Trophoblast cell (in vitro differentiated cells and primary cell): Measurements from ENCODE around the gene FGFR3.

Source experiments
- DNase-seq, 2 donors: peaks; one replicate each; pipeline ENCODE4 v3.0.0-alpha.2; 2016
- H2AFZ ChIP-seq: 2 replicates; pipeline ENCODE4 v1.6.1; 2013; ENCODE audit warnings: low read length, moderate library complexity, mild to moderate bottlenecking; ENCODE audit not compliant: insufficient read depth, poor library complexity
- H2AK5ac ChIP-seq: 2 replicates; pipeline ENCODE4 v1.6.1; 2013; ENCODE audit warnings: mild to moderate bottlenecking, low read length
- H2BK120ac ChIP-seq: 2 replicates; pipeline ENCODE4 v1.6.1; 2013; ENCODE audit warnings: low read length, mild to moderate bottlenecking, moderate library complexity; ENCODE audit not compliant: insufficient read depth, poor library complexity
- H2BK12ac ChIP-seq: 2 replicates; pipeline ENCODE4 v1.6.1; 2013; ENCODE audit warnings: mild to moderate bottlenecking, low read length, moderate library complexity
- H2BK5ac ChIP-seq: 2 replicates; pipeline ENCODE4 v1.6.1; 2013; ENCODE audit warnings: low read length, low read depth, moderate library complexity, mild to moderate bottlenecking; ENCODE audit not compliant: poor library complexity
- H3K14ac ChIP-seq: 2 replicates; pipeline ENCODE4 v1.6.1; 2013; ENCODE audit warnings: mild to moderate bottlenecking, low read length
- H3K18ac ChIP-seq: 2 replicates; pipeline ENCODE4 v1.6.1; 2013; ENCODE audit warnings: mild to moderate bottlenecking, low read length
- H3K23ac ChIP-seq: 2 replicates; pipeline ENCODE4 v1.6.1; 2013; ENCODE audit warnings: low read length
- H3K27ac ChIP-seq: 2 replicates; pipeline ENCODE4 v1.5.1; 2013; ENCODE audit warnings: low read depth, mild to moderate bottlenecking, inconsistent platforms, low read length, moderate library complexity
- H3K27me3 ChIP-seq: 2 replicates; pipeline ENCODE4 v1.6.1; 2013; ENCODE audit warnings: inconsistent platforms, mild to moderate bottlenecking, low read length, moderate library complexity; ENCODE audit not compliant: insufficient read depth
- H3K36me3 ChIP-seq, 2 experiments: 1 replicate in 1 of 2; 2 replicates in 1 of 2; pipeline ENCODE4 v1.6.1; 2013; ENCODE audit warnings: low read length in 2 of 2, mild to moderate bottlenecking in 2 of 2, moderate library complexity in 1 of 2; ENCODE audit not compliant: insufficient read depth in 2 of 2, control insufficient read depth in 1 of 2
- H3K4ac ChIP-seq: 2 replicates; pipeline ENCODE4 v1.6.1; 2013; ENCODE audit warnings: low read depth, mild to moderate bottlenecking, low read length, moderate library complexity
- H3K4me1 ChIP-seq, 2 experiments: 1 replicate in 1 of 2; 2 replicates in 1 of 2; pipeline ENCODE4 v1.6.1; 2013; ENCODE audit warnings: low read length in 2 of 2, mild to moderate bottlenecking in 2 of 2, moderate library complexity in 1 of 2; ENCODE audit not compliant: insufficient read depth in 2 of 2, control insufficient read depth in 1 of 2
- H3K4me2 ChIP-seq: 2 replicates; pipeline ENCODE4 v1.6.1; 2013; ENCODE audit warnings: inconsistent platforms, mild to moderate bottlenecking, low read length, moderate library complexity
- H3K4me3 ChIP-seq: 2 replicates; pipeline ENCODE4 v1.5.1; 2013; ENCODE audit warnings: mild to moderate bottlenecking, low read depth, low read length, inconsistent platforms
- H3K79me1 ChIP-seq: one replicate; pipeline ENCODE4 v1.6.1; 2013; ENCODE audit warnings: low read length
- H3K79me2 ChIP-seq: 2 replicates; pipeline ENCODE4 v1.6.1; 2013; ENCODE audit warnings: low read length, mild to moderate bottlenecking; ENCODE audit not compliant: control insufficient read depth, insufficient read depth, poor library complexity
- H3K9ac ChIP-seq: 2 replicates; pipeline ENCODE4 v1.6.1; 2013; ENCODE audit warnings: mild to moderate bottlenecking, low read length
- H3K9me3 ChIP-seq: 2 replicates; pipeline ENCODE4 v1.6.1; 2013; ENCODE audit warnings: low read depth, mild to moderate bottlenecking, control low read depth, inconsistent platforms, low read length; ENCODE audit not compliant: insufficient read depth
- H4K12ac ChIP-seq: 2 replicates; pipeline ENCODE4 v1.6.1; 2013; ENCODE audit warnings: low read depth, mild to moderate bottlenecking, low read length, moderate library complexity
- H4K8ac ChIP-seq: 2 replicates; pipeline ENCODE4 v1.6.1; 2013; ENCODE audit warnings: low read depth, mild to moderate bottlenecking, low read length, moderate library complexity
- H4K91ac ChIP-seq: one replicate; pipeline ENCODE4 v1.6.1; 2013; ENCODE audit warnings: low read depth, mild to moderate bottlenecking, low read length, moderate library complexity
- WGBS: extraction: QIAGEN DNeasy Blood & Tissue Kit; methylation state at CpG from one replicate; pipeline ENCODE4 v1.1.7; 2013; ENCODE audit warnings: missing lambda C conversion rate; ENCODE audit not compliant: insufficient read length, insufficient coverage; ENCODE audit errors: extremely low coverage; 5-methylcytosine and 5-hydroxymethylcytosine counted together

Gene FGFR3

DNA sequence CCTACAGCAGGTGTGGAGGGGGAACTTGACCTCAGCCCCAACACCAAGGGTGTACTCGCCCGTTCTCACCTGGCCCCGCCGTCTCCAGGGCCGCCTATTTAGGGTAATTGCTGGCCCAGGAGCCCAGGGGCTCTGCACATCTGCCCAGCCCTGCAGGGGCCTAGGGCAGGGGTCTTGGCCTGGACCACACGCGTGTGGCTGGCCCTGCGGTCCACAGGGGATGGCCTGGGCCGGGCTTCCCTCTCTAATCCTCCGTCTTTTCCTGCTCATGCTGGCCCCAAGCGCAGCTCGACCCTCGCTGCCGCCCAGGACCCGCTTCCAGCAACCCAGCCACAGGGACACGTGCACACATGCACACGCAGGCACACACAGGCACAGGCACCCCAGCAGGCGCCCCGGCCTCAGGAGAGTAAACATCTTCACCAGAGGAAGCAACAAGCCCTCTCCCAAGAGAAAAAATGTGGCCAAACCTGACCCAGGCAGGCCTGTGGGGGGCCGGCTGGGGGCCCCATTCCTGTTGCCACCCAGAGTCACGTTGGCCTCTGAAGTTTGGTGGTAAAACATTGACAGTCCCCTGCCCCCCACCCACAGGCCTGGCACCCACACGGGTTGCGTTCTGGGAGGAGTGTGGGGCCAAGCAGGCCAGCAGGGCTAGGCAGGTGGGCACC lies 24.6 kb upstream of the FGFR3 start:
- Histone ChIP-seq H3K79me1 (no peaks in the 10 kb centered on the region), H2BK12ac (no peak overlapping the region), H3K9me3 (no peaks in the 10 kb centered on the region), H3K4me2 (peak overlapping the region; percentile 27), H3K4ac (no peak overlapping the region), H4K8ac (peak overlapping the region; percentile 19), H2BK5ac (no peak overlapping the region), H3K18ac (no peak overlapping the region), H3K27me3 (no peaks in the 10 kb centered on the region), H4K12ac (no peak overlapping the region), H3K36me3 (no peaks in the 10 kb centered on the region), H3K4me3 (no peak overlapping the region), H3K9ac (no peak overlapping the region), H2AK5ac (no peak overlapping the region), H2BK120ac (no peak overlapping the region), H2AFZ (no peak overlapping the region), H3K79me2 (no peaks in the 10 kb centered on the region), H4K91ac (peak overlapping the region; percentile 8), H3K4me1 (peaks cover 21 to 22% of the 10 kb centered on the region in 2 experiments), H3K14ac (no peak overlapping the region), H3K23ac (no peak overlapping the region), H3K27ac (no peak overlapping the region)
- WGBS = no CpG with 5 or more reads among the region's 23 CpGs
- no peak for DNase-seq

DNA sequence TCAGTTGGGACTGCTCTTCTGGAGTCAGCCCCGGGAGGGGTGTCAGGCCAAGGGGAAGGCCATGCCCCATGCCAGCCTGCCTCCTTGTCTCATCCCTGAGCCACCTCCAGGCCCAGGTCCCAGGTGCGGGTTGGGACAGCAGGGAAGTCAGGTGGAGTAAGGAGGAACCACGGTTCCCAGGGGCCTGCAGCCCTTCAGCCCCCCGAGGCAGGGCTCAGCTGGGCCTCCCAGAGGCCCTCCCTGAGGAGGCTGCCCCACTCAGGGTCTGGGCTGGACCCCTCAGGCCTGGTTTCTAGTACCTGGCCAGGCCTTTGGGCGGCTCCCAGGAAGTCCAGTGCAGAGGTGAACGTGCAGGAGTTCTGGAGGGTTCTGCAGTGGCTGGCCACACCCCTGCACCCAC lies 23.4 kb upstream of the FGFR3 start:
- Histone ChIP-seq H3K27me3 (no peaks in the 10 kb centered on the region), H2BK12ac (no peak overlapping the region), H4K91ac (peak overlapping the region; percentile 54), H4K12ac (no peak overlapping the region), H2BK5ac (no peak overlapping the region), H3K36me3 (no peaks in the 10 kb centered on the region), H3K79me1 (no peaks in the 10 kb centered on the region), H3K4me2 (no peak overlapping the region), H3K23ac (no peak overlapping the region), H3K9ac (no peak overlapping the region), H3K9me3 (no peaks in the 10 kb centered on the region), H3K14ac (no peak overlapping the region), H2BK120ac (no peak overlapping the region), H3K4ac (no peak overlapping the region), H3K18ac (no peak overlapping the region), H3K79me2 (no peaks in the 10 kb centered on the region), H3K4me1 (peaks cover 21 to 22% of the 10 kb centered on the region in 2 experiments), H2AK5ac (peak overlapping the region; percentile 0), H3K27ac (no peak overlapping the region), H2AFZ (no peak overlapping the region), H4K8ac (no peak overlapping the region), H3K4me3 (no peak overlapping the region)
- DNase-seq = no peak
- no CpG with 5 or more reads among the region's 6 CpGs for WGBS

DNA sequence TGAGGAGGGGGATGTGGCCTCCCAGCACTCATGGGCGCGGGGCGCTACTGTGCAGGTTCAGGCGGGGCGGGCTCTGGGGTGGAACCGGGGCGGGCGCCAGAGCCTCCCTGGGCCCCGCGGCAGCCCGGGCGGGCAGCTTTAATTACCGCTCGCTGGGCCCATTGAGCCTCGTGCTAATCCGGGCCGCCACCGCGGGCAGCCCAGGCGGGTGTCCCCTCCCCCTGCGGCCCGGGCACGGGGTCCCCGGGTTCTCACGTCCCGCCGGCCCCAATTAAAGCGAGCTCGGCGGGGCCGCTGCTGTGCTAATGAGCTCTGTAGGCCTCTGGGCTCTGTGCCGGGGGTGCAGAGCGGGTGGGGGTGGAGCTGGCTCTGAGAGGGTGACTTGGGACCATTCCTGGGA lies 22.8 kb upstream of the FGFR3 start:
- Histone ChIP-seq H3K79me2 (no peaks in the 10 kb centered on the region), H3K36me3 (no peaks in the 10 kb centered on the region), H3K4me3 (no peak overlapping the region), H2BK120ac (no peak overlapping the region), H3K9me3 (no peaks in the 10 kb centered on the region), H3K4ac (no peak overlapping the region), H3K4me2 (no peak overlapping the region), H4K8ac (no peak overlapping the region), H3K4me1 (peaks cover 21 to 22% of the 10 kb centered on the region in 2 experiments), H3K18ac (no peak overlapping the region), H2BK5ac (no peak overlapping the region), H3K79me1 (no peaks in the 10 kb centered on the region), H3K27me3 (no peaks in the 10 kb centered on the region), H4K12ac (no peak overlapping the region), H3K27ac (no peak overlapping the region), H2BK12ac (no peak overlapping the region), H3K23ac (no peak overlapping the region), H2AK5ac (no peak overlapping the region), H4K91ac (peak overlapping the region; percentile 10), H3K14ac (no peak overlapping the region), H2AFZ (no peak overlapping the region), H3K9ac (no peak overlapping the region)
- DNase-seq = no peak
- whole genome bisulfite sequencing = no CpG with 5 or more reads among the region's 33 CpGs

DNA sequence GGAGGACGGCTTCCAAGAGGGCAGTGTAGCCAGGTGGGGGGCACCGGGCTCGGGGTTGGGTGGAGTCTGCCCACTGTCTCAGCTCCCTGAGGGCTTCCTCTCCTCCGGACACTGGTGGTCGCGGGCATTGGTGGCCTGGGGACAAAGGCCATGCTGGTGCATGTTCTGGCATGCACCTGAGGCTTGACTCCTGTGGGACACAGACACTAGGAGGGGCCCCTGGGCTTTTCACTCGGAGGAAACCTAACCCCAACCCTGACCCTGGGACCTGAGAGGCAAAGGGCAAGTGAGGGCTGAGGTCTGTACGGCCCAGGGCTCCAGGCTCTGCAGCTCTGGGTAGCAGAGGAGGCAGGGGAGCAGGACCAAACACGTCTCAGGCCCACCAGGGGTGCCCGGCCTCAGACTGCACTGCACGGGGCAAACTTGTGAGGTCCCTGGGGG lies 22.3 kb upstream of the FGFR3 start:
- H3K23ac ChIP-seq = no peak overlapping the region
- no peak overlapping the region for H2BK5ac ChIP-seq
- H2BK120ac ChIP-seq = no peak overlapping the region
- H3K4me1 ChIP-seq = peaks cover 22 to 24% of the 10 kb centered on the region in 2 experiments
- H4K12ac ChIP-seq = no peak overlapping the region
- H2AK5ac ChIP-seq = no peak overlapping the region
- no peaks in the 10 kb centered on the region for H3K9me3 ChIP-seq
- no CpG with 5 or more reads among the region's 11 CpGs for WGBS
- no peaks in the 10 kb centered on the region for H3K36me3 ChIP-seq
- H3K27ac ChIP-seq = no peak overlapping the region
- no peak overlapping the region for H3K14ac ChIP-seq
- no peaks in the 10 kb centered on the region for H3K27me3 ChIP-seq
- H3K4me2 ChIP-seq = no peak overlapping the region
- H3K4ac ChIP-seq = no peak overlapping the region
- H3K79me1 ChIP-seq = peaks cover 4% of the 10 kb centered on the region
- no peak overlapping the region for H2BK12ac ChIP-seq
- H3K18ac ChIP-seq = no peak overlapping the region
- H3K4me3 ChIP-seq = no peak overlapping the region
- DNase-seq = no peak
- H4K8ac ChIP-seq = no peak overlapping the region
- peak overlapping the region; percentile 10 for H4K91ac ChIP-seq
- H2AFZ ChIP-seq = no peak overlapping the region
- H3K79me2 ChIP-seq = no peaks in the 10 kb centered on the region
- H3K9ac ChIP-seq = no peak overlapping the region
